ENCODE measurements around the gene SNAPC2. TPM values are rescaled to one million over a fixed set of nuclear protein-coding genes. Genes with fewer than 3 reads are reported as not detected.
A peak's percentile ranks its signal among the peaks of the same experiment; 100 is the strongest.

Gene SNAPC2
- polyA plus RNA-seq, 1 donor (not counting 4 experiments of a cell fraction or from before 2014, with no cell fraction given) = 10.7 TPM

DNA sequence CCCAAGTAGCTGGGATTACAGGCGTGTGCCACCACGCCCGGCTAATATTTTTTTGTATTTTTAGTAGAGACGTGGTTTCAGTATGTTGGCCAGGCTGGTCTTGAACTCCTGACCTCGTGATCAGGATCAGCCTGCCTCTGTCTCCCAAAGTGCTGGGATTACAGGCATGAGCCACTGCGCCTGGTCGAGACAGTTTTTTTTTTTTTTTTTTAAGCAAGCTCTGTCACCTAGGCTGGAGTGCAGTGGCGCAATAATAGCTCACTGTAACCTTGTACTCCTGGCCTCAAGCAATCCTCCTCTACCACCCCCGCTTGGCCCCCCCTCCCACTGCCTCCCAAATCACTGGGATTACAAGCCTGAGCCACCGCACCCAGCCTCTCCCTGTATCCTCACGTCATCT lies 22.8 kb upstream of the SNAPC2 start:
- no peak overlapping the region for H3K9ac ChIP-seq (ENCODE audit: control insufficient read depth, extremely low read depth, insufficient read depth, low read length)
- H3K27me3 ChIP-seq (ENCODE audit: control insufficient read depth, extremely low read depth, insufficient read depth, low read length) = no peaks in the 10 kb centered on the region
- H3K36me3 ChIP-seq (ENCODE audit: control insufficient read depth in 2 of 2, extremely low read depth in 1 of 2, insufficient read depth in 2 of 2, low read length in 2 of 2) = peaks cover 12 to 15% of the 10 kb centered on the region in 2 experiments
- no peaks in the 10 kb centered on the region for H3K9me3 ChIP-seq (ENCODE audit: control insufficient read depth, low read depth, low read length)
- no peak overlapping the region for H3K4me3 ChIP-seq (ENCODE audit: control insufficient read depth in 2 of 3, extremely low read depth in 1 of 3, insufficient read depth in 2 of 3, low read depth in 1 of 3, low read length in 3 of 3)
- TF ChIP-seq, protein P1, sequence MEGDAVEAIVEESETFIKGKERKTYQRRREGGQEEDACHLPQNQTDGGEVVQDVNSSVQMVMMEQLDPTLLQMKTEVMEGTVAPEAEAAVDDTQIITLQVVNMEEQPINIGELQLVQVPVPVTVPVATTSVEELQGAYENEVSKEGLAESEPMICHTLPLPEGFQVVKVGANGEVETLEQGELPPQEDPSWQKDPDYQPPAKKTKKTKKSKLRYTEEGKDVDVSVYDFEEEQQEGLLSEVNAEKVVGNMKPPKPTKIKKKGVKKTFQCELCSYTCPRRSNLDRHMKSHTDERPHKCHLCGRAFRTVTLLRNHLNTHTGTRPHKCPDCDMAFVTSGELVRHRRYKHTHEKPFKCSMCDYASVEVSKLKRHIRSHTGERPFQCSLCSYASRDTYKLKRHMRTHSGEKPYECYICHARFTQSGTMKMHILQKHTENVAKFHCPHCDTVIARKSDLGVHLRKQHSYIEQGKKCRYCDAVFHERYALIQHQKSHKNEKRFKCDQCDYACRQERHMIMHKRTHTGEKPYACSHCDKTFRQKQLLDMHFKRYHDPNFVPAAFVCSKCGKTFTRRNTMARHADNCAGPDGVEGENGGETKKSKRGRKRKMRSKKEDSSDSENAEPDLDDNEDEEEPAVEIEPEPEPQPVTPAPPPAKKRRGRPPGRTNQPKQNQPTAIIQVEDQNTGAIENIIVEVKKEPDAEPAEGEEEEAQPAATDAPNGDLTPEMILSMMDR (optimal IDR thresholded peaks at IDR 0.05 in 1 of 3, IDR thresholded peaks at IDR 0.05 in 1 of 3, conservative IDR thresholded peaks at IDR 0.05 in 1 of 3; ENCODE audit: extremely low read depth in 1 of 3, insufficient read depth in 2 of 3, low read length in 3 of 3) = no peak
- TF ChIP-seq EZH2 (IDR thresholded peaks at IDR 0.05; ENCODE audit: low read length) = no peak
- H4K20me1 ChIP-seq (ENCODE audit: control insufficient read depth, extremely low read depth, insufficient read depth, low read length) = no peaks in the 10 kb centered on the region
- H3K27ac ChIP-seq (ENCODE audit: control insufficient read depth, insufficient read depth, low read length) = peak overlapping the region; percentile 78
- dilution Hi-C loops (cut with MboI; ENCODE audit: extremely low pct_ligation_motif_present, low sequenced_read_pairs) = no loop called here
- no peak overlapping the region for H3K4me2 ChIP-seq (ENCODE audit: control insufficient read depth, extremely low read depth, insufficient read depth, low read depth, low read length)
- peaks cover 2% of the 10 kb centered on the region for H3K79me2 ChIP-seq (ENCODE audit: control insufficient read depth, insufficient read depth, low read length)
- peaks cover 54% of the 10 kb centered on the region for H3K4me1 ChIP-seq (ENCODE audit: control insufficient read depth, extremely low read depth, insufficient read depth, low read length)
- DNase-seq (ENCODE audit: low read depth, low spot score) (no peak), FAIRE-seq (no peak)
- H3K9me1 ChIP-seq (ENCODE audit: control insufficient read depth, extremely low read depth, insufficient read depth, low read length) = no peaks in the 10 kb centered on the region
- no peak overlapping the region for H2AFZ ChIP-seq (ENCODE audit: control insufficient read depth, low read length)

DNA sequence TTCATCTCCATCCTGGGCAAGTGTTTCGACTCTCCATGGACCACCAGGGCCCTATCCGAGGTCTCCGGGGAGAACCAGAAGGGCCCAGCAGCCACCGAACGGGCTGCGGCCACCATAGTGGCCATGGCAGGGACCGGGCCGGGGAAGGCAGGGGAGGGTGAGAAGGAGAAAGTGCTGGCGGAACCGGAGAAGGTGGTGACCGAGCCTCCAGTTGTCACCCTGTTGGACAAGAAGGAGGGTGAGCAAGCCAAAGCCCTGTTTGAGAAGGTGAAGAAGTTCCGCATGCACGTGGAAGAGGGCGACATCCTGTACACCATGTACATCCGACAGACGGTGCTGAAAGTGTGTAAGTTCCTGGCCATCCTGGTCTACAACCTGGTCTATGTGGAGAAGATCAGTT lies 21.2 kb upstream of the SNAPC2 start:
- dilution Hi-C loops (cut with MboI; ENCODE audit: extremely low pct_ligation_motif_present, low sequenced_read_pairs) = no loop called here

More for the DNA sequence above, 21.2 kb upstream of the SNAPC2 start:
- Histone ChIP-seq H3K9me1 (ENCODE audit: control insufficient read depth, extremely low read depth, insufficient read depth, low read length) (no peaks in the 10 kb centered on the region), H2AFZ (ENCODE audit: control insufficient read depth, low read length) (no peak overlapping the region), H3K36me3 (ENCODE audit: control insufficient read depth in 2 of 2, extremely low read depth in 1 of 2, insufficient read depth in 2 of 2, low read length in 2 of 2) (peaks cover 9 to 14% of the 10 kb centered on the region in 2 experiments), H3K27me3 (ENCODE audit: control insufficient read depth, extremely low read depth, insufficient read depth, low read length) (no peaks in the 10 kb centered on the region), H3K9me3 (ENCODE audit: control insufficient read depth, low read depth, low read length) (no peaks in the 10 kb centered on the region), H3K4me3 (ENCODE audit: control insufficient read depth in 2 of 3, extremely low read depth in 1 of 3, insufficient read depth in 2 of 3, low read depth in 1 of 3, low read length in 3 of 3) (no peak overlapping the region), H3K4me2 (ENCODE audit: control insufficient read depth, extremely low read depth, insufficient read depth, low read depth, low read length) (no peak overlapping the region), H3K9ac (ENCODE audit: control insufficient read depth, extremely low read depth, insufficient read depth, low read length) (no peak overlapping the region), H4K20me1 (ENCODE audit: control insufficient read depth, extremely low read depth, insufficient read depth, low read length) (no peaks in the 10 kb centered on the region), H3K27ac (ENCODE audit: control insufficient read depth, insufficient read depth, low read length) (no peak overlapping the region), H3K4me1 (ENCODE audit: control insufficient read depth, extremely low read depth, insufficient read depth, low read length) (peaks cover 59% of the 10 kb centered on the region), H3K79me2 (ENCODE audit: control insufficient read depth, insufficient read depth, low read length) (peaks cover 7% of the 10 kb centered on the region)
- no peak for TF ChIP-seq EZH2 (IDR thresholded peaks at IDR 0.05; ENCODE audit: low read length)
- TF ChIP-seq, protein P1 (optimal IDR thresholded peaks at IDR 0.05 in 1 of 3, IDR thresholded peaks at IDR 0.05 in 1 of 3, conservative IDR thresholded peaks at IDR 0.05 in 1 of 3; ENCODE audit: extremely low read depth in 1 of 3, insufficient read depth in 2 of 3, low read length in 3 of 3) = no peak
- DNase-seq (ENCODE audit: low read depth, low spot score) (no peak), FAIRE-seq (no peak)

Data from keratinocyte (primary cell).